ENCODE results near the gene CMTR1.

The CMTR1 gene

DNA sequence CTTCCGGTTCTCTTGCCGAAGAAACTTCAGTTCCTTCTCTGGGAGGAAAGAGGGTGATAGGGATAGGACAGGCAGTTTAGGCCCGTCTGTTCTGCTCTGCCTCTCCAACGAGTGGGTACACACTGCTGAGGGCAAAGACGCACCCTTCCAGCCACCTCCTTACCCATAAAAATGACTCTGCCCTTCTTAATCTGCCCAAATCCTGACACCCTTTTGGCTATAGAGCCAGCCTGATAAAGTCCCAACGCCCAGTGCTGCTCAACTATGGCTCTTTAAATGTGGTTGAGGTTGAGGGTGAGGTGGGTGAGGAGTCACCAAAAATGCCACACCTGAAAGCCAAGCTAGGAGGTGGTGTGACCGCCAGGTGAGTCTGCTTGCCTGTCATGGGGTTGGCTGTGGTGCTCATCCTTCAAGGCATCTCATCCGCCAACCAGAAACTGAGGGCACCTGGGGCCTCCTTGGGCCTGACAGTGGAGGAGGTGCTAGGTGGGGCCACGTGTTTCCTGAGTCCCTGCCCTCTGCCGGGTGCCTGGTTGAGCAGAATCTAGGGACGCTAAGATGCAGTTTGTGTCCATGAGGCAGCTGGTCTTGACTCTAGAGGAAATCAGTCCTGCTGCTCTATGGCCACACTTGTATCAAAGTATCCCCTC is 50.4 kb downstream of the CMTR1 start:
- TF ChIP-seq, protein P1, sequence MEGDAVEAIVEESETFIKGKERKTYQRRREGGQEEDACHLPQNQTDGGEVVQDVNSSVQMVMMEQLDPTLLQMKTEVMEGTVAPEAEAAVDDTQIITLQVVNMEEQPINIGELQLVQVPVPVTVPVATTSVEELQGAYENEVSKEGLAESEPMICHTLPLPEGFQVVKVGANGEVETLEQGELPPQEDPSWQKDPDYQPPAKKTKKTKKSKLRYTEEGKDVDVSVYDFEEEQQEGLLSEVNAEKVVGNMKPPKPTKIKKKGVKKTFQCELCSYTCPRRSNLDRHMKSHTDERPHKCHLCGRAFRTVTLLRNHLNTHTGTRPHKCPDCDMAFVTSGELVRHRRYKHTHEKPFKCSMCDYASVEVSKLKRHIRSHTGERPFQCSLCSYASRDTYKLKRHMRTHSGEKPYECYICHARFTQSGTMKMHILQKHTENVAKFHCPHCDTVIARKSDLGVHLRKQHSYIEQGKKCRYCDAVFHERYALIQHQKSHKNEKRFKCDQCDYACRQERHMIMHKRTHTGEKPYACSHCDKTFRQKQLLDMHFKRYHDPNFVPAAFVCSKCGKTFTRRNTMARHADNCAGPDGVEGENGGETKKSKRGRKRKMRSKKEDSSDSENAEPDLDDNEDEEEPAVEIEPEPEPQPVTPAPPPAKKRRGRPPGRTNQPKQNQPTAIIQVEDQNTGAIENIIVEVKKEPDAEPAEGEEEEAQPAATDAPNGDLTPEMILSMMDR (IDR thresholded peaks at IDR 0.05; ENCODE audit: extremely low read depth, missing control alignments) = no peak
- no peak for DNase-seq (ENCODE audit: low spot score)

DNA sequence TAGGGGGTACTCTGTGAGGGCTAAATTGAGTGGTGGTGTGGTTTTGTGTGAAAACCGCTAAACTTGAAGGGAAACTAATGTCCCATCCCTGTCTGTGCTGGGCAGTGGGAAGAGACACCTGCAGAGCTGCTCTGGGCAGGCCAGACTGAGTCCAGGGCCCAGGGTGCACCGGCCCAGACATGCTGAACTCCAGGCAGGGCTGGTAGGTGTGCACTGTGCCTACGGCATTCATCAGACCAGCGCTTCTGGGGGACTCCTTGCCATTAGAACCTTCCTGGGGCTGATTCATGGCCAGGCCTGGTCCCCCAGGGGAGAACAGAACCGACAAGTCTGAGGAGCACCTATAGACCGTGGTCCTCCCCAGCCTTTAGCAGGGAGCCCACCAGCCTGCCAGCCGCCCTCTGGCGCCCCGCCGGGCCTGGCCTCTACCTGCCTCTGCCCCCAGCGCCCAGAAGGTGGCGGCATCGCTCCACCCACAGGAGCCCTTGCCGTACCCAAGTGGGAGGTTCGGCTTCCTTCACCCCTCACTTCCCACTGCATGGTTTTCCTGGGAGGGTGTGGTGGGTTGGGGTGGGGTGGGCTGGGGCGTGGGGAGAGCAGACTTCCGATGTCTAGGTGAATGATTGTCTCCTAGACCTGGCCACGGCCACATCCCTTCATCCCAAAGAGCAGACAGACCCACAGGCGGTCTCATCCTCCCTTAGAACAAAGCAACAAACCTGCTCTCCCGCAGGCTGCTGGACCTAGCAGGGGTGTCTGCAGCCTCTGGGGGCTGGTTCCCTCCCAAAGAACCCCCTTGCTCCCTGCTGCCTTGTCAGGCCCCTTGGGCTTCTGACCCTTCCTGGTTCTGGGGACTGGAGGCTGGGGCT is 51.1 kb downstream of the CMTR1 start:
- peak; percentile 81 for DNase-seq (ENCODE audit: low spot score)
- TF ChIP-seq, protein P1 (IDR thresholded peaks at IDR 0.05; ENCODE audit: extremely low read depth, missing control alignments) = peak; percentile 82

DNA sequence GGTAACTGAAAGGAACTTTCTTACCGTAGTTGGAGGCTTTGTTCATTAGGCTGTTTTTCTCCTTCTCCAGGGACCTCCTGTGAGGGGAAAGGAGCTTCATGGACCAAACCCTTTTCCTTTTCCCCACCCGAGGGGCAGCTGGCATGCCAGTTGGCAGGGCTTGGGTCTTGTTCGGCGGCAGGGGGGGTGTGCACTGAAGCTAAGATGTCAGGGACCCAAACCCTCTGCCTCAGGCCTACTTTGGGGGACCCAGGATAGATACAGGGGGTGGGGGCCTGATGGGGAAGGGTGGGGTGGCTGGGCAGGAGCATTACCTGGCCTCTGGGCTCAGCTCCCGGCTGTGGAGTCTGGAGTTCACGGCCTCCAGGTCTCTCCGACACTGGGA is 51.8 kb downstream of the CMTR1 start:
- TF ChIP-seq, protein P1 (IDR thresholded peaks at IDR 0.05; ENCODE audit: extremely low read depth, missing control alignments) = no peak
- no peak for DNase-seq (ENCODE audit: low spot score)

DNA sequence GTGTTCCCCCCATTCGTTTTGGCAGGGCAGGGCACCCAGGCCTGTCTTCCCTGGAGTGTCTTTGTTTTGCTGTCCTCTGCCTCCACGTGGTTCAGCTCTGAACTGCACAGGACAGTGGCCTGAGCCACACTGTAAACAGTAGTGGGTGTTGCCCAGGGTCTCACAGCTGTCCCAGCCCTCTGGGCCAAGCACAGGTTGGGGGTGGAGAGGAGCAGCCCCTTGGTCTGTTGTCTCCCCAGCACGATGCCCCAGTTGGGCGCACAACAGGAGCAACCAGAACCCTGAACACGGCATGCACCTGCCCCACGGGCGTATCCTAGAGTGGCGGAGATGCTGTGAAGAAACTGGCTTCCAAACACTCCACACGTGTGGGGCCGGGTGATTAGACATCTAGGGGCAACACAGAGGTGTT is 52.3 kb downstream of the CMTR1 start:
- no peak for DNase-seq (ENCODE audit: low spot score)
- TF ChIP-seq, protein P1 (IDR thresholded peaks at IDR 0.05; ENCODE audit: extremely low read depth, missing control alignments) = no peak

DNA sequence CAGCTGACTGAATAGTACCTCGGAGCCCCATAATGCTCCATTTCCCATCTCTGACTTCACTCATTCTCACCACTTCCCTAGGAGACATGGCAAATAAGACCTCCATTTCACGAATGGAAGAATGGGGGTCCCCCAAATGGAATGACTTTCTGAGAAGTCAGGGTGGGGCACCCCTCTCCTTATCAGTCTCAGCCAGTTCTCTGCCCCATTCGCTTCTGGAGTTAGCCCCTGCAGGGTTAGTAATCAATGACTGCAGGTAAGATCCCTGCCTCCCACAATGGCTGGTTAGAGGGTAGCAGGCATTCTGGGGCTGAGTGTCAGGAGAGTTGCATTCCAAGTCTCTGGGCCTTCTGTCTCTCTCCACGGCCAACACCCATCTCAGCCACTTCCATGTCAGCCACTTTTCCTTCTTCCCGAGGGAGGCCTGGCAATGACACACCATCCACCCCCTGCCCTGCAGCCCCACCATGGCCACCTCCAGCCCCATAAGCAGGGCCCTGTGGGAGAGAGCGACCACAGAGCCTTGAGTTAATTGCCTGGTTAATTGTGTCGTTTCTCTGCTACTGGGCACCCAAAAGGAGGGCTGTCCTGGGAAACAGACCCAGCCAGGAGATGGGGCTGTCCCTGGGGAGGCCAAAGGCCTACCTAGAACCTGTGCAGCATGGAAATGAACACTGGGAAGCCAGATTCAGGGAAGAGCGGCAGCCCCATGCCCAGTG is 53.3 kb downstream of the CMTR1 start:
- TF ChIP-seq, protein P1 (IDR thresholded peaks at IDR 0.05; ENCODE audit: extremely low read depth, missing control alignments) = no peak
- DNase-seq (ENCODE audit: low spot score) = no peak

DNA sequence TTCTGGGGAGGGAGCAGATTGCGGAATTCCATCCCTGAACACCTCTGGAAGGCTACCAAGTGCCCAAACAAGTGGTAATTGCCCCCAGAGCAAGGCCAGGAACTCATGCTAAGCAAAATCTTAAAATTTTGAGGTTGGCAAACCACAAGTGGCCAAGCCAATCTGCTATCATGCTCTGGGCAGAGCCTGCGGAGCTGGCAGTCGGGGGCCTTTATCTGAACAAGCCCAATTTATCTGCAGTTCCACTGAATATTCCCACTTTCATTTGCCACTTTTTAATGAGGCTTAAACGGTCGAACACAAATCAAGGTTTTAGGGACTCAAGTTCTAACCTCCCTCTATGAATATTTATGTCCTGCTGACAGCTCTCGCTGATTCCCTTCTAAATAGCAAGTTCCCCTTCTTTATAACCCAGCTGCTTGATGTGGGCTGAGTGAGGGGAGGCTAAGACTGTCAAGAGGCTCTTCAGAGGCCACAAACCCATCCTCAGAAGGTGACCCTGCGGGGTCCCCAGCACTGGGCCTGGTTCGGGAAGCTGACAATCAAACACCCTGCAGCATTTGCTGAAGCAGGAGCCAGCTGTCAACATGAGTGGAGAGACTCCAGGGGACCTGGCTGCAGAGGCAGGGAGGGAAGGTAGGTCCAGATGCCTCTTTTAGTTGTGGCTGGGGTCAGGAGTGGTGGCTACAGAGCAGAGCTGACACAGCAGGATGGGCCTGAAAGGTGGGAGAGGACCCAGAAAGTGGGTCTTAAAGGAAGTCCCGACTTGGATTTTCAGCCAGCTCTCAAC is 54.8 kb downstream of the CMTR1 start:
- DNase-seq (ENCODE audit: low spot score) = no peak
- TF ChIP-seq, protein P1 (IDR thresholded peaks at IDR 0.05; ENCODE audit: extremely low read depth, missing control alignments) = no peak
